NCI-H146 treated with DMSO at 0.1 percent for 48 hours (cell line): ENCODE measurements around the gene GNA12.
"Not testable (repeated sequence)": the region's sequence is repeated elsewhere in the genome, so short reads cannot be mapped to it uniquely, and the experiment has no call there.

Experiments
- DNase-seq: peaks from one replicate; lab custom pipeline; 2025; ENCODE audit not compliant: unreplicated experiment; lab: John Stamatoyannopoulos, UW

GNA12 gene

GRCh38 chr7:2757904-2758672 is 86.0 kb downstream of the GNA12 start:
- DNase-seq, result no peak

GRCh38 chr7:2757361-2757903 is 86.7 kb downstream of the GNA12 start:
- no peak for DNase-seq

- DNase-seq, result no peak
Measured at GRCh38 chr7:2755531-2755930, 88.6 kb downstream of the GNA12 start.

DNA sequence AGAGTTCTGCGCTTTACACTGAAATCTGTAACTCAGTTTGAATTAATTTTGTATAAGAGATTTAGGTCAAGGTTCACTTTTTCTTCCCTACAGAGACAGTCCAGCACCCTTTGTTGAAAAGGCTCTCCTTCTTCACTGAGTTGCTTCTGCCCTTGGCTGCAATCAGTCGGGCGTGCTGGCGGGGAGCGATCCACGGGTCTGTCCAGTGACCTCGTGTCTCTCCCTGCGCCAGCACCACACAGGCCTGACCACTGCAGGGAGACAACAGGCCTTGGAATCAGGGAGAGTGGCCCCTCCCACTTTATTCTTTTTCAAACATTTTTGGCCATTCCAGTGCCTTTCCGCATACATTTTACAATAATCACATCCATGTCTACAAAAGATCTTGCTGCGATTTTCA is 89.2 kb downstream of the GNA12 start:
- DNase-seq, result no peak

DNA sequence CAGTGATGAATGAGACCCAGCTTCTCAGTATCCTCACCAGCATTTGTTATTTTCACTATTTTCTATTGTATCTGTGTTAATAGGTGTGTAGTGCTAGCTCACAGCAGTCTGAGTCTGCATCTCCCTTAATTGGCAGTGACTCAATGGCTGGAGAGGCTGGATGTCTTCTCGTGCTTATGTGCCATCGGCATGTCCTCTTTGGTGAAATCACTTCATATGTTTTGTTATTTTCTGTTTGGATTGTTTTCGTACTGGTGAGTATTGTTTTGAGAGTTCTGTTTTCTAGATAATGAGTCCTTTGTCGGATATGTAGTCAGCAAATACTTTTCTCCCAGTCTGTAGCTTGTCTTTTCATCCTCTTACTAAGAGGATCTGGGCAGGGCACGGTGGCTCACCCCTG is 90.0 kb downstream of the GNA12 start:
- no peak for DNase-seq

DNA sequence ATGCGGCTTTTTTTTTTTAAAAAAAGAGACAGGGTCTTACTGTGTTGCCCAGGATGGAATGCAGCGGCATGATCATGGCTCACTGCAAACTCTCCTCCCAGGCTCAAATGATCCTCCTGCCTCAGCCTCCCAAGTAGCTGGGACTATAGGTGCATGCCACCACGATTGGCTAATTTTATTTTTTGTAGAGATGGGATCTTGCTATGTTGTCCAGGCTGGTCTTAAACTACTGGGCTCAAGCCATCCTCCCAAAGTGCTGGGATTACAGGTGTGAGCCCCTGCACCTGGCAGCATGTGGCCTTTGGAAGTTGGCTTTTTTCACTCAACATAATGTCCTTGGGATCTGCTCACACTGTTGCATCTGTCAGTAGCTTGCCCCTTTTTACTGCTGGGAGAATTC is 91.0 kb downstream of the GNA12 start:
- no peak for DNase-seq

DNA sequence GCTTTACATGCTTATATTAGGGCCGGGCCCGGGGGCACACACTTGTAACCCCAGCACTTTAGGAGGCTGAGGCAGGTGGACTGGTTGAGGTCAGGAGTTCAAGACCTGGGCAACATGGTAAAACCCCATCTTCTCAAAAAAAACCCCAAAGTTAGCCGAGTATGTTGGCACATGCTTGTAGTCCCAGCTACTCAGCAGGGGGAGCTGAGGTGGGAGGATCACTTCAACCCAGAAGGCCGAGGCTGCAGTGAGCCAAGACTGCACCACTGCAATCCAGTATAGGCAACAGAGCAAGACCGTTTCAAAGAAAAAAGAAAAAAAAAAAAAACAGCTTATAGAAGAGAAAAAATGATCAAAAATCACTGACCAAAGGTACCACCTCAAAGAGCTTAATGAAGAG is 93.0 kb downstream of the GNA12 start:
- no peak for DNase-seq

DNA sequence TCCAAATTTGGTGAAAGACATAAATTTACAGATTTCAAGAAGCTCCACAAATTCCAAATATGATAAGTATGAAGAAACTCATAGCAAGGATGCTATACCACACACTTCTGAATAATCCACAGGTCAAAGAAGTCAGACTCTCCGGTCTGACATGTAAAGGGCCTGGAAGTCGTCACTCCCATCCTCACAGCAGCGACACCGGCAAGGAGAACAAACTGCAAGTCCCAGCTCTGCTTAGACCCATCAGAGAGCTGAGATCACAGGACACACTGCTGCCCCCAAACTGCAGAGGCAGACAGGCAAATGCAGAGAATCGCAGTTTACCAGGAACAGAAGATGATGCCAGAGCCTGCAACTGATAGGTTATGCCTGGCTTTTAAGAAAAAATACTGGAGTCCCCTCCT is 94.1 kb downstream of the GNA12 start:
- no peak for DNase-seq

DNA sequence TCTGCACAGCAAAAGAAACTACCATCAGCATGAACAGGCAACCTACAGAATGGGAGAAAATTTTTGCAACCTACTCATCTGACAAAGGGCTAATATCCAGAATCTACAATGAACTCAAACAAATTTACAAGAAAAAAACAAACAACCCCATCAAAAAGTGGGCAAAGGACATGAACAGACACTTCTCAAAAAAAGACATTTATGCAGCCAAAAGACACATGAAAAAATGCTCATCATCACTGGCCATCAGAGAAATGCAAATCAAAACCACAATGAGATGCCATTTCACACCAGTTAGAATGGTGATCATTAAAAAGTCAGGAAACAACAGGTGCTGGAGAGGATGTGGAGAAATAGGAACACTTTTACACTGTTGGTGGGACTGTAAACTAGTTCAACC is 95.4 kb downstream of the GNA12 start:
- not testable (repeated sequence) for DNase-seq

GRCh38 chr7:2743523-2744185 is 100.5 kb downstream of the GNA12 start:
- not testable (repeated sequence) for DNase-seq

DNA sequence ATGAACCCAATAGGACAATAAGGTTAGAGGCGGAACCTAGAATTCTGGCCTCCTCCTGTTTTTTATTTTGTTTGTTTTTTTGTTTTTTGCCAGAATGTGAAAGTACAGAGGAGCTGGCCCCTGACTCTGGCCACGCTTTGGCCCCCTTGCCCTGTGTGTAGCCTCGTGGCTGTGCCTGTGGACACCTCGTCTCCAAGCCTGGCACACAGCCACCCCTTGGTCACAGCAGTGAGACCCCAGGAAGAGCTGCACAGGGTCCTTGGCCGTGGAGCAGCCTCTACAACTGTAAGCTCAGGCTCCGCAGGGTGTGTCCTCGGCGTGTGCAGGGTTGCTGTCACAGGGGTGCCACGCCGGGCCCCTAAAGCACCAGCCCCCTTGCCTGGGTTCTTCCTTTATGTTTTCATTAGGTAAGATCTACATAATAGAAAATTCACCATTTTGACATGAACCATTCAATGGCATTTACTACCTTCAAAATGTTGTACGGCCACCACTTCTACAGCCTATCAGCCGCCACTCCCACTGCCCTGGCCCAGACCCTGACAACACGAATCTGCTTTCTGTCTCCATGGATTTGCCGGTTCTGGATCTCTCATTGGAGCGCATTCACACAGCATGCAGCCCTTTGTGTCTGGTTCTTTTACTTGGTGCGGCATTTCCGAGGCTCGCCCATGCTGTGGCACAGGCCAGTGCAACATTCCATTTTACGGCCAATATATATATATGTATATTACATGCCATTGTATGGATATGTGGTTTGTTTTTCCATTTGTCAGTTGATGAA is 105.2 kb downstream of the GNA12 start:
- no peak for DNase-seq

- no peak for DNase-seq
Measured at GRCh38 chr7:2737771-2738540, 106.2 kb downstream of the GNA12 start.

- DNase-seq, result not testable (repeated sequence)
Measured at GRCh38 chr7:2737005-2737743, 106.9 kb downstream of the GNA12 start.

DNA sequence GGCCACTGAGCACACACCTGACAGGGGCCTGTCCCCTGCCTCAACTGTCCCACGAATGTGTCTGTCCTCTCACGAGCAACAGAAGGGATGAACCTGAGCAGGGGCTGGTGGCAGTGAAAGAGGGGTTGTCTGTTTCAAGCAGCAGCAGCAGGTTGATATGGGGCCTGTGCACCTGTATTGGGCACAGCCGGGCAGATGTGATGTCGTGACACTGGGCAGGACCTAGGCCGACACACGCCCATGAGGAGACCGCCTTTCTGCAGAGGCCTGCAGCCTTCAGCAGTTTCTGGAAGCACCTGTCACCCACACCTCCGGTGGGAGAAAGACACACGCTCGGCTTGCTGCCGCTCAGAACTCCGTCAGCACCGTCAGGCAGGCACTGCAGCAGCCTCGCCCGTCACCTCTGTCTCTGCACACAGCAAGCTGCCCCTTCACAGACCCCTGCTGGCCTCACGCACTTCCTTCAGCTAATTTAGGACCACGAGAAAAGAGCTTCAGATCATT is 107.6 kb downstream of the GNA12 start:
- no peak for DNase-seq

- no peak for DNase-seq
Measured at GRCh38 chr7:2735744-2736143, 108.4 kb downstream of the GNA12 start.

- no peak for DNase-seq
Measured at GRCh38 chr7:2734751-2735571, 109.1 kb downstream of the GNA12 start.

DNA sequence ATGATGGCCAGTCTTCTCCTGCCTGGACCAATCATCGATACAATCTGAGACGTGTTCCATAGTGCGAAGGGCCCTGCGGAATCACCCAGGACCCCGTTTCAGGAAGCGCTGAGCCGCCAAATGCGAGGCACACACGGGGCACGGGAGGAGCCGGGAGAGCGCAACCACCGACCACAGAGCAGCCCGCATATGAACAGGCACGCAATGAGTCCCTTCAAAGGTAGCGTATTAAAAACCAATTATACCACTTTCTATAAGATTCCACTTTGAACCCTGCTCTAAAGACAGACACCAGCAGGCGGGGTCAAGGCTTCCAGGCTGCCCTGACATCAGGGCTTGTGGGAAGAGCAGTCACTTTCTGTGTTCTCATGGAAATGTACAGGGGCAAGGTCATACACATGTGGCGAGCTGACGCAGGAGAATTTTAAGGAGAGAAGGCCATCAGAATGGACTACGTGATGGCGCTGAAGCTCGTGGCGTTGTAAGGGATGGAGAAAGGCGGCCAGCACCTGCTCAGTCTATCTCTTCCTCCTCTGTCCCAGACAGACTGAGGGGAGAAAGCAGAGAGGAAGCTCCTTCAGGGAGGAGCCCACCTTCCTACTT is 109.9 kb downstream of the GNA12 start:
- DNase-seq, result no peak

DNA sequence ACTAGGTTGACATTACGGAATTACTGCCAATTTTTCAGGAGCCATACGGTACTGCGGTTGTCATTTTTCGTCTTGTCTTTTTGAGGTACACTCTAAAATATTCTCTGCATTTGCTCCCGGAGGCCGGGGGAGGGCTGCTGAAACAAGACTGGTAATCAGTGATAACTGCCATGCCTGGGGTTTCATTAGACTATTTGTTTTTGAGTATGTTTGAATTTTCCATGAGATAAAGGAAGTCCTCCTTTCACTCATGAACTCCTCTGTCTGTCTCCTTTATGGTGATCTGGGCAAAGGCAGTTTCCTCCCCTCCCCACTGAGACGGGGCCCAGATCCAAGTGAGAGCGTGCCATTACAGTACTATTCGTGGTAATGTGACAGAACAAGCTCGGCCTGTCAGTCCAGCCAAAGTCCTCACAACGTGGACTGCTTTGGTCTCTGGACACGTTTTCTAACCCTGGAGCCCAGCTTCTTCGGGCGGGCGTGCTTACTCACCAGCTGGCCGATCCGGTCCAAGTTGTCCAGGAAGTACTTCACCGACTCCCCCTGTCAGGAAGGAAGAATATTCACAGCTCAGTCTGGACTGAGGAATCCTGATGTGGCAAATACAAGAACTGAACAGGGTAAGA is 111.0 kb downstream of the GNA12 start:
- no peak for DNase-seq
